GM23338 (cell line): ENCODE data around the gene PCDHGA8. TPM values are rescaled to one million over a fixed set of nuclear protein-coding genes. Genes with fewer than 3 reads are reported as not detected.

ENCODE experiments used
- ATAC-seq: fragments of 200-7000 bp; cut with Tn5 transposase; 3 replicates; pipeline ENCODE4 v1.9.1; 2020
- DNase-seq: peaks from one replicate; pipeline ENCODE4 v3.0.0-alpha.2; 2015; ENCODE audit warnings: low spot score
- H2AFZ ChIP-seq: fragments of 200-600 bp; sonication (generic); 2 replicates; pipeline ENCODE4 v1.8.0; 2016; ENCODE audit warnings: antibody characterized with exemption, mild to moderate bottlenecking, moderate library complexity
- H3F3A ChIP-seq: fragments of 200-600 bp; sonication (generic); replicated peaks from 2 replicates; pipeline ENCODE4 v1.8.0; 2017; ENCODE audit warnings: antibody characterized with exemption, mixed run types, low read depth
- H3K27ac ChIP-seq: fragments of 200-600 bp; sonication (generic); 2 replicates; pipeline ENCODE4 v1.6.1; 2016; ENCODE audit warnings: low read depth
- H3K27me3 ChIP-seq: fragments of 200-600 bp; sonication (generic); 2 replicates; pipeline ENCODE4 v1.8.0; 2016; ENCODE audit warnings: mild to moderate bottlenecking, mixed run types, moderate library complexity; ENCODE audit not compliant: insufficient read depth
- H3K36me3 ChIP-seq: fragments of 200-600 bp; sonication (generic); 2 replicates; pipeline ENCODE4 v1.8.0; 2016; ENCODE audit warnings: mild to moderate bottlenecking; ENCODE audit not compliant: insufficient read depth
- H3K4me1 ChIP-seq: fragments of 200-600 bp; sonication (generic); 2 replicates; pipeline ENCODE4 v1.8.0; 2016; ENCODE audit warnings: mild to moderate bottlenecking, moderate library complexity; ENCODE audit not compliant: insufficient read depth
- H3K4me2 ChIP-seq: fragments of 200-600 bp; sonication (generic); 2 replicates; pipeline ENCODE4 v1.7.1; 2017; ENCODE audit warnings: mixed run types
- H3K4me3 ChIP-seq: fragments of 200-600 bp; sonication (generic); 2 replicates; pipeline ENCODE4 v1.6.1; 2016; ENCODE audit warnings: mixed run types
- H3K79me2 ChIP-seq: fragments of 200-600 bp; sonication (generic); replicated peaks from 2 replicates; pipeline ENCODE4 v1.8.0; 2017; ENCODE audit warnings: mild to moderate bottlenecking; ENCODE audit not compliant: insufficient read depth
- H3K9me2 ChIP-seq: fragments of 200-600 bp; sonication (generic); 2 replicates; pipeline ENCODE4 v1.8.0; 2017; ENCODE audit not compliant: insufficient read depth
- H4K20me1 ChIP-seq: fragments of 200-600 bp; sonication (generic); replicated peaks from 2 replicates; pipeline ENCODE4 v1.8.0; 2017; ENCODE audit warnings: mild to moderate bottlenecking; ENCODE audit not compliant: insufficient read depth
- H3K27ac Mint-ChIP-seq: 2 replicates; pipeline ENCODE4 v1.8.0; 2020; ENCODE audit warnings: inconsistent platforms, mild to moderate bottlenecking, moderate library complexity, mixed read lengths
- H3K27me3 Mint-ChIP-seq: 3 replicates; pipeline ENCODE4 v1.8.0; 2022; ENCODE audit warnings: low read depth, mild to moderate bottlenecking, moderate library complexity, mixed read lengths, inconsistent platforms; ENCODE audit not compliant: insufficient read depth, poor library complexity
- H3K36me3 Mint-ChIP-seq: 3 replicates; pipeline ENCODE4 v1.8.0; 2021; ENCODE audit warnings: low read depth, mild to moderate bottlenecking, inconsistent platforms, moderate library complexity, mixed read lengths
- H3K4me1 Mint-ChIP-seq: 3 replicates; pipeline ENCODE4 v1.8.0; 2020; ENCODE audit warnings: mild to moderate bottlenecking, inconsistent platforms, mixed read lengths
- H3K4me3 Mint-ChIP-seq: 3 replicates; pipeline ENCODE4 v1.8.0; 2021; ENCODE audit warnings: moderate library complexity, mild to moderate bottlenecking, inconsistent platforms, mixed read lengths
- H3K9me3 Mint-ChIP-seq: 3 replicates; pipeline ENCODE4 v1.8.0; 2020; ENCODE audit warnings: moderate library complexity, mild to moderate bottlenecking, inconsistent platforms, mixed read lengths
- CREB1 ChIP-seq: fragments of 250-450 bp; sonication (Bioruptor Pico); IDR thresholded peaks from 2 replicates; pipeline ENCODE4 v1.5.0; 2020; ENCODE audit warnings: low read depth, mild to moderate bottlenecking, moderate library complexity
- CTCF ChIP-seq, 2 experiments: fragments of 200-600 bp in 1 of 2; sonication (generic) in 1 of 2; conservative IDR thresholded peaks; 2 replicates each; pipeline versions ENCODE4 v1.5.1 to v1.6.1; 2016 to 2017; ENCODE audit warnings: antibody characterized with exemption in 2 of 2, low read depth in 2 of 2, mild to moderate bottlenecking in 2 of 2, moderate library complexity in 1 of 2
- EZH2 ChIP-seq: fragments of 200-600 bp; sonication (generic); IDR thresholded peaks from one replicate; pipeline ENCODE4 v1.8.0; 2017; ENCODE audit warnings: antibody characterized with exemption, mild to moderate bottlenecking, low read depth; ENCODE audit not compliant: unreplicated experiment
- JUNB ChIP-seq: IDR thresholded peaks from one replicate; pipeline ENCODE4 v1.6.1; 2016; ENCODE audit warnings: antibody characterized with exemption; ENCODE audit not compliant: unreplicated experiment
- NANOG ChIP-seq: IDR thresholded peaks from 2 replicates; pipeline ENCODE4 v1.6.1; 2016; ENCODE audit warnings: antibody characterized with exemption, borderline replicate concordance
- POLR2AphosphoS5 ChIP-seq: IDR thresholded peaks from 2 replicates; pipeline ENCODE4 v1.6.1; 2016; ENCODE audit warnings: antibody characterized with exemption, low read depth
- STAT1 ChIP-seq: IDR thresholded peaks from one replicate; pipeline ENCODE4 v1.6.1; 2016; ENCODE audit warnings: antibody characterized with exemption; ENCODE audit not compliant: unreplicated experiment
- ZNF114 ChIP-seq: fragments of 250-450 bp; sonication (Bioruptor Pico); IDR thresholded peaks from 2 replicates; pipeline ENCODE4 v1.5.0; 2020; ENCODE audit warnings: mild to moderate bottlenecking, moderate library complexity
- ZNF331 ChIP-seq: fragments of 250-450 bp; sonication (Bioruptor Pico); IDR thresholded peaks from 2 replicates; pipeline ENCODE4 v1.5.0; 2020; ENCODE audit warnings: low read depth, mild to moderate bottlenecking, moderate library complexity
- polyA plus RNA-seq: library from polyadenylated mRNA; unstranded; fragments of >200 nt; fragmentation: Nextera tagmentation; extraction: Ambion mirVana; gene quantifications from 2 replicates; pipeline ENCODE4 v1.2.1, GENCODE V29; 2016
- total RNA-seq: library from RNA; depleted of rRNA; stranded (reverse); fragments of >200 nt; shearing (Covaris generic); gene quantifications from 2 replicates; pipeline ENCODE4 v1.2.3, GENCODE V29; 2014
- TF ChIP-seq, protein P1 (sequence below): IDR thresholded peaks from 2 replicates; pipeline ENCODE4 v1.6.1; 2016; ENCODE audit warnings: antibody characterized with exemption
- TF ChIP-seq, protein P2 (sequence below): IDR thresholded peaks from one replicate; pipeline ENCODE4 v1.6.1; 2018; ENCODE audit warnings: antibody characterized with exemption; ENCODE audit not compliant: unreplicated experiment

The PCDHGA8 gene
- total and polyA plus RNA-seq, 2 experiments from 2014 or later = 1.1 to 5.3 TPM

GRCh38 chr5:141399555-141400258 is 7.3 kb downstream of the PCDHGA8 start (continued):
- TF ChIP-seq EZH2 (no peak), JUNB (no peak), ZNF114 (CRISPR knock-in tag) (no peak), CREB1 (CRISPR knock-in tag) (no peak), ZNF331 (CRISPR knock-in tag) (no peak), POLR2AphosphoS5 (no peak), STAT1 (no peak), NANOG (no peak)
- TF ChIP-seq, protein P1, sequence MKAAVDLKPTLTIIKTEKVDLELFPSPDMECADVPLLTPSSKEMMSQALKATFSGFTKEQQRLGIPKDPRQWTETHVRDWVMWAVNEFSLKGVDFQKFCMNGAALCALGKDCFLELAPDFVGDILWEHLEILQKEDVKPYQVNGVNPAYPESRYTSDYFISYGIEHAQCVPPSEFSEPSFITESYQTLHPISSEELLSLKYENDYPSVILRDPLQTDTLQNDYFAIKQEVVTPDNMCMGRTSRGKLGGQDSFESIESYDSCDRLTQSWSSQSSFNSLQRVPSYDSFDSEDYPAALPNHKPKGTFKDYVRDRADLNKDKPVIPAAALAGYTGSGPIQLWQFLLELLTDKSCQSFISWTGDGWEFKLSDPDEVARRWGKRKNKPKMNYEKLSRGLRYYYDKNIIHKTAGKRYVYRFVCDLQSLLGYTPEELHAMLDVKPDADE = no peak
- TF ChIP-seq, protein P2, sequence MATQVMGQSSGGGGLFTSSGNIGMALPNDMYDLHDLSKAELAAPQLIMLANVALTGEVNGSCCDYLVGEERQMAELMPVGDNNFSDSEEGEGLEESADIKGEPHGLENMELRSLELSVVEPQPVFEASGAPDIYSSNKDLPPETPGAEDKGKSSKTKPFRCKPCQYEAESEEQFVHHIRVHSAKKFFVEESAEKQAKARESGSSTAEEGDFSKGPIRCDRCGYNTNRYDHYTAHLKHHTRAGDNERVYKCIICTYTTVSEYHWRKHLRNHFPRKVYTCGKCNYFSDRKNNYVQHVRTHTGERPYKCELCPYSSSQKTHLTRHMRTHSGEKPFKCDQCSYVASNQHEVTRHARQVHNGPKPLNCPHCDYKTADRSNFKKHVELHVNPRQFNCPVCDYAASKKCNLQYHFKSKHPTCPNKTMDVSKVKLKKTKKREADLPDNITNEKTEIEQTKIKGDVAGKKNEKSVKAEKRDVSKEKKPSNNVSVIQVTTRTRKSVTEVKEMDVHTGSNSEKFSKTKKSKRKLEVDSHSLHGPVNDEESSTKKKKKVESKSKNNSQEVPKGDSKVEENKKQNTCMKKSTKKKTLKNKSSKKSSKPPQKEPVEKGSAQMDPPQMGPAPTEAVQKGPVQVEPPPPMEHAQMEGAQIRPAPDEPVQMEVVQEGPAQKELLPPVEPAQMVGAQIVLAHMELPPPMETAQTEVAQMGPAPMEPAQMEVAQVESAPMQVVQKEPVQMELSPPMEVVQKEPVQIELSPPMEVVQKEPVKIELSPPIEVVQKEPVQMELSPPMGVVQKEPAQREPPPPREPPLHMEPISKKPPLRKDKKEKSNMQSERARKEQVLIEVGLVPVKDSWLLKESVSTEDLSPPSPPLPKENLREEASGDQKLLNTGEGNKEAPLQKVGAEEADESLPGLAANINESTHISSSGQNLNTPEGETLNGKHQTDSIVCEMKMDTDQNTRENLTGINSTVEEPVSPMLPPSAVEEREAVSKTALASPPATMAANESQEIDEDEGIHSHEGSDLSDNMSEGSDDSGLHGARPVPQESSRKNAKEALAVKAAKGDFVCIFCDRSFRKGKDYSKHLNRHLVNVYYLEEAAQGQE = no peak

GRCh38 chr5:141402553-141403243 is 10.3 kb downstream of the PCDHGA8 start, which contains the start of gene PCDHGA9:
Gene PCDHGA9 (plus strand): TSS chr5:141402778. CDS start chr5:141402953, 175 bp downstream.
- Mint-ChIP-seq H3K4me3 (no peak within 1 kb of the TSS), H3K27me3 (peaks cover 9% of the 10 kb centered on the region), H3K36me3 (peaks cover 46% of the 10 kb centered on the region), H3K4me1 (no peaks in the 10 kb centered on the region; the same call in 2 of the 3 replicates), H3K27ac (no peak within 1 kb of the TSS), H3K9me3 (peaks cover 54% of the 10 kb centered on the region)
- Histone ChIP-seq H3K4me3 (no peak within 1 kb of the TSS), H3K9me2 (no peaks in the 10 kb centered on the region), H3F3A (no peaks in the 10 kb centered on the region), H3K36me3 (0 out of 2 replicates have a peak, but pooled peaks cover 11% of the 10 kb centered on the region), H3K4me2 (no peak within 1 kb of the TSS), H3K27me3 (no peaks in the 10 kb centered on the region), H3K27ac (no peak within 1 kb of the TSS), H3K4me1 (no peaks in the 10 kb centered on the region), H2AFZ (no peak within 1 kb of the TSS), H4K20me1 (no peaks in the 10 kb centered on the region), H3K79me2 (no peaks in the 10 kb centered on the region; the same call in 1 of the 2 replicates)
- DNase-seq (peak; percentile 60), ATAC-seq (no peak)
- TF ChIP-seq CTCF (conservative IDR thresholded peaks at IDR 0.05; ENCODE audit: low read depth in 2 of 2) (peak; percentile 45 to 48), ZNF331 (CRISPR knock-in tag) (no peak)
